IMR-90 (cell line): Measurements from ENCODE around the gene KLK11. TPM values are rescaled to one million over a fixed set of nuclear protein-coding genes. Genes with fewer than 3 reads are reported as not detected.

ENCODE experiments used
- ATAC-seq: fragments of 200-7000 bp; cut with Tn5 transposase; 2 replicates; pipeline ENCODE4 v1.9.1; 2020; ENCODE audit warnings: low read depth, mild to moderate bottlenecking, moderate library complexity
- BruUV-seq: library from RNA; stranded (reverse); fragments of 400-500 nt; replicated peaks from 2 replicates; lab custom pipeline; 2021; lab: Mats Ljungman, UMichigan
- CTCF ChIA-PET: fragments of 300-600 bp; formaldehyde crosslinking; extraction: SDS; loops from one replicate; lab custom pipeline; 2021; ENCODE audit warnings: antibody characterized with exemption; lab: Yijun Ruan, JAX
- POLR2A ChIA-PET: fragments of 300-600 bp; sonication (Branson Sonifier 250); formaldehyde crosslinking; loops from one replicate; lab custom pipeline; 2022; ENCODE audit warnings: antibody characterized with exemption; ENCODE audit not compliant: unreplicated experiment; lab: Charles Lee
- DNase-seq: peaks from one replicate; pipeline ENCODE4 v3.0.0; 2013
- H2AFZ ChIP-seq: replicated peaks from 2 replicates; pipeline ENCODE3; 2013; ENCODE audit warnings: low read length, mild to moderate bottlenecking; ENCODE audit not compliant: poor library complexity
- H2AK5ac ChIP-seq: 2 replicates; pipeline ENCODE4 v1.6.1; 2013; ENCODE audit warnings: low read depth, low read length, inconsistent platforms
- H2AK9ac ChIP-seq: replicated peaks from 2 replicates; pipeline ENCODE3; 2013; ENCODE audit warnings: mild to moderate bottlenecking, low read depth, low read length, moderate library complexity; ENCODE audit not compliant: poor library complexity
- H2BK120ac ChIP-seq: 2 replicates; pipeline ENCODE4 v1.6.1; 2013; ENCODE audit warnings: low read depth, low read length, inconsistent platforms
- H2BK15ac ChIP-seq: 3 replicates; pipeline ENCODE4 v1.6.1; 2013; ENCODE audit warnings: low read depth, low read length, inconsistent platforms
- H2BK20ac ChIP-seq: 2 replicates; pipeline ENCODE4 v1.6.1; 2013; ENCODE audit warnings: low read depth, mild to moderate bottlenecking, inconsistent platforms, low read length, moderate library complexity
- H2BK5ac ChIP-seq: 2 replicates; pipeline ENCODE4 v1.6.1; 2013; ENCODE audit warnings: mild to moderate bottlenecking, low read depth, low read length, inconsistent platforms; ENCODE audit not compliant: poor library complexity, severe bottlenecking
- H3K14ac ChIP-seq: replicated peaks from 2 replicates; pipeline ENCODE4 v1.6.1; 2013; ENCODE audit warnings: low read depth, low read length, inconsistent platforms
- H3K18ac ChIP-seq: 2 replicates; pipeline ENCODE4 v1.6.1; 2013; ENCODE audit warnings: low read depth, low read length, control low read depth
- H3K23ac ChIP-seq: 2 replicates; pipeline ENCODE4 v1.6.1; 2013; ENCODE audit warnings: low read depth, low read length, inconsistent platforms
- H3K27ac ChIP-seq: 2 replicates; pipeline ENCODE4 v1.5.1; 2013; ENCODE audit warnings: mild to moderate bottlenecking, control low read depth, low read length; ENCODE audit not compliant: insufficient read depth
- H3K27me3 ChIP-seq: 2 replicates; pipeline ENCODE4 v1.6.1; 2013; ENCODE audit warnings: low read length; ENCODE audit not compliant: control insufficient read depth, insufficient read depth
- H3K36me3 ChIP-seq: 2 replicates; pipeline ENCODE4 v1.6.1; 2013; ENCODE audit warnings: low read length, mixed read lengths; ENCODE audit not compliant: control insufficient read depth, insufficient read depth
- H3K4ac ChIP-seq: 2 replicates; pipeline ENCODE4 v1.6.1; 2013; ENCODE audit warnings: low read depth, low read length, inconsistent platforms
- H3K4me1 ChIP-seq: 2 replicates; pipeline ENCODE4 v1.6.1; 2013; ENCODE audit warnings: low read length, mixed read lengths; ENCODE audit not compliant: control insufficient read depth, insufficient read depth
- H3K4me2 ChIP-seq: 2 replicates; pipeline ENCODE4 v1.6.1; 2013; ENCODE audit warnings: low read depth, mild to moderate bottlenecking, control low read depth, low read length, moderate library complexity
- H3K4me3 ChIP-seq: 2 replicates; pipeline ENCODE4 v1.5.1; 2013; ENCODE audit warnings: low read depth, mild to moderate bottlenecking, control low read depth, low read length, moderate library complexity; ENCODE audit not compliant: insufficient read depth
- H3K56ac ChIP-seq: 2 replicates; pipeline ENCODE4 v1.6.1; 2013; ENCODE audit warnings: low read length, inconsistent platforms; ENCODE audit not compliant: insufficient read depth; ENCODE audit errors: extremely low read depth
- H3K79me1 ChIP-seq, 2 experiments: 2 replicates each; pipeline ENCODE4 v1.6.1; 2013; ENCODE audit warnings: low read length in 2 of 2, inconsistent platforms in 1 of 2, low read depth in 1 of 2
- H3K9ac ChIP-seq: 2 replicates; pipeline ENCODE4 v1.6.1; 2013; ENCODE audit warnings: low read depth, low read length, control low read depth
- H3K9me1 ChIP-seq: 2 replicates; pipeline ENCODE4 v1.6.1; 2013; ENCODE audit warnings: low read length, inconsistent platforms; ENCODE audit not compliant: insufficient read depth
- H3K9me3 ChIP-seq: 2 replicates; pipeline ENCODE4 v1.6.1; 2013; ENCODE audit warnings: low read length; ENCODE audit not compliant: control insufficient read depth, insufficient read depth
- H4K20me1 ChIP-seq: 2 replicates; pipeline ENCODE4 v1.6.1; 2013; ENCODE audit warnings: low read length, inconsistent platforms; ENCODE audit not compliant: insufficient read depth
- H4K5ac ChIP-seq: 2 replicates; pipeline ENCODE4 v1.6.1; 2013; ENCODE audit warnings: mild to moderate bottlenecking, low read depth, low read length, control low read depth
- H4K8ac ChIP-seq, 2 experiments: 2 replicates each; pipeline ENCODE4 v1.6.1; 2013; ENCODE audit warnings: low read depth in 2 of 2, low read length in 2 of 2, control low read depth in 1 of 2, inconsistent platforms in 1 of 2
- H4K91ac ChIP-seq: 2 replicates; pipeline ENCODE4 v1.6.1; 2013; ENCODE audit warnings: low read depth, low read length, inconsistent platforms; ENCODE audit not compliant: insufficient read depth
- BHLHE40 ChIP-seq: fragments of 150-350 bp; IDR thresholded peaks from 2 replicates; pipeline ENCODE4 v1.6.1; 2016; ENCODE audit warnings: mild to moderate bottlenecking, low read depth, low read length
- CEBPB ChIP-seq: IDR thresholded peaks from 2 replicates; pipeline ENCODE4 v1.6.1; 2012; ENCODE audit warnings: low read depth, low read length, improper control_type of control experiment
- CTCF ChIP-seq: conservative IDR thresholded peaks from 2 replicates; pipeline ENCODE4 v1.5.1; 2012; ENCODE audit warnings: mild to moderate bottlenecking, low read depth, low read length, improper control_type of control experiment
- MAFK ChIP-seq: IDR thresholded peaks from 2 replicates; pipeline ENCODE4 v1.6.1; 2012; ENCODE audit warnings: low read depth, low read length, improper control_type of control experiment
- MXI1 ChIP-seq: IDR thresholded peaks from 2 replicates; pipeline ENCODE4 v1.6.1; 2012; ENCODE audit warnings: low read depth, mild to moderate bottlenecking, low read length, moderate library complexity, borderline replicate concordance
- NFE2L2 ChIP-seq: fragments of 150-350 bp; IDR thresholded peaks from 2 replicates; pipeline ENCODE4 v1.6.1; 2016; ENCODE audit warnings: low read depth, mild to moderate bottlenecking, low read length
- RFX5 ChIP-seq: IDR thresholded peaks from 2 replicates; pipeline ENCODE4 v1.8.0; 2012; ENCODE audit warnings: low read depth, mild to moderate bottlenecking, low read length, moderate library complexity
- SMC3 ChIP-seq: fragments of 150-350 bp; IDR thresholded peaks from 2 replicates; pipeline ENCODE4 v1.6.1; 2016; ENCODE audit warnings: low read depth, mild to moderate bottlenecking, antibody characterized with exemption, low read length, moderate library complexity
- USF2 ChIP-seq: fragments of 150-350 bp; IDR thresholded peaks from 2 replicates; pipeline ENCODE4 v1.6.1; 2017; ENCODE audit warnings: mild to moderate bottlenecking, antibody characterized with exemption, low read length, low read depth
- WGBS, 2 experiments: methylation state at CpG; one replicate each; pipeline versions ENCODE4 v1.1.5 to v1.1.7; 2013; ENCODE audit warnings: missing lambda C conversion rate in 2 of 2; ENCODE audit not compliant: insufficient read length in 1 of 2; ENCODE audit errors: extremely low coverage in 2 of 2; 5-methylcytosine and 5-hydroxymethylcytosine counted together
- dilution Hi-C: fragments of 300-500 bp; cut with HindIII; formaldehyde crosslinking; loops from one replicate; pipeline ENCODE4 v1.14.3; 2018; ENCODE audit warnings: low sequenced_read_pairs; ENCODE audit not compliant: unreplicated experiment
- in situ Hi-C: fragments of 300-500 bp; cut with MboI; formaldehyde crosslinking; loops from 3 replicates; pipeline ENCODE4 v1.14.3; 2019; ENCODE audit warnings: low sequenced_read_pairs, inconsistent platforms, mixed read lengths
- intact Hi-C: fragments of 100-400 bp; cut with micrococcal nuclease; formaldehyde crosslinking; loops from 2 replicates; pipeline ENCODE4 v1.10.0; 2022
- polyA plus RNA-seq, 3 experiments: library from polyadenylated mRNA; depleted of rRNA; stranded (reverse); fragments of >200 nt; gene quantifications; 2 replicates each; pipeline ENCODE4 v1.2.3, GENCODE V29; 2012; ENCODE audit warnings: low replicate concordance in 1 of 3
- total RNA-seq: library from RNA; depleted of rRNA; stranded (reverse); fragments of >200 nt; gene quantifications from 2 replicates; pipeline ENCODE4 v1.2.3, GENCODE V29; 2012
- TF ChIP-seq, protein P1 (sequence below): fragments of 150-350 bp; IDR thresholded peaks from 2 replicates; pipeline ENCODE4 v1.6.1; 2016; ENCODE audit warnings: low read depth, mild to moderate bottlenecking, low read length, moderate library complexity, borderline replicate concordance

Gene KLK11
- total and polyA plus RNA-seq, 2 of the 4 experiments (the other 2 are of a cell fraction): not detected

- intact Hi-C loops: no loop called here
- no peak overlapping the region for H4K5ac ChIP-seq
- H2BK120ac ChIP-seq: no peak overlapping the region
- no peaks in the 10 kb centered on the region for H4K20me1 ChIP-seq
- no peaks in the 10 kb centered on the region for H3K9me3 ChIP-seq
- no peak overlapping the region for H3K4me3 ChIP-seq
- H3K4me2 ChIP-seq: no peak overlapping the region
- no peak overlapping the region for H2BK20ac ChIP-seq
- H3K4ac ChIP-seq: no peak overlapping the region
- ATAC-seq: no peak
- H3K9me1 ChIP-seq: no peaks in the 10 kb centered on the region
- no peaks in the 10 kb centered on the region for H3K4me1 ChIP-seq
- H3K79me1 ChIP-seq: no peaks in the 10 kb centered on the region
- no peak overlapping the region for H2AK5ac ChIP-seq
- H2AK9ac ChIP-seq: no peak overlapping the region
- no peak overlapping the region for H3K23ac ChIP-seq
- H3K9ac ChIP-seq: no peak overlapping the region
- dilution Hi-C loops: no loop called here
- H3K18ac ChIP-seq: no peak overlapping the region
- no peaks in the 10 kb centered on the region for H3K36me3 ChIP-seq
- no peak overlapping the region for H4K8ac ChIP-seq
- no peak overlapping the region for H3K27ac ChIP-seq
- no peak for DNase-seq
- CTCF ChIA-PET: interaction anchor here (1.0 kb wide), 1 partner anchor 20 kb away, joined by 3 read pairs; no protein-coding TSS in a partner anchor
- no peak overlapping the region for H2AFZ ChIP-seq
- POLR2A ChIA-PET: no interaction called here
- BruUV-seq: no TSS peak
- TF ChIP-seq, protein P1, sequence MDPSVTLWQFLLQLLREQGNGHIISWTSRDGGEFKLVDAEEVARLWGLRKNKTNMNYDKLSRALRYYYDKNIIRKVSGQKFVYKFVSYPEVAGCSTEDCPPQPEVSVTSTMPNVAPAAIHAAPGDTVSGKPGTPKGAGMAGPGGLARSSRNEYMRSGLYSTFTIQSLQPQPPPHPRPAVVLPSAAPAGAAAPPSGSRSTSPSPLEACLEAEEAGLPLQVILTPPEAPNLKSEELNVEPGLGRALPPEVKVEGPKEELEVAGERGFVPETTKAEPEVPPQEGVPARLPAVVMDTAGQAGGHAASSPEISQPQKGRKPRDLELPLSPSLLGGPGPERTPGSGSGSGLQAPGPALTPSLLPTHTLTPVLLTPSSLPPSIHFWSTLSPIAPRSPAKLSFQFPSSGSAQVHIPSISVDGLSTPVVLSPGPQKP: no peak
- no peak for TF ChIP-seq MAFK
- TF ChIP-seq RFX5: no peak
- TF ChIP-seq MXI1: no peak
- TF ChIP-seq CEBPB: no peak
- TF ChIP-seq USF2: no peak
- TF ChIP-seq BHLHE40: no peak
- no peak for TF ChIP-seq SMC3
- no peak for TF ChIP-seq CTCF
- TF ChIP-seq NFE2L2: no peak
- no peak overlapping the region for H3K14ac ChIP-seq
- H2BK5ac ChIP-seq: no peak overlapping the region
- in situ Hi-C loops: no loop called here
- H3K27me3 ChIP-seq: no peaks in the 10 kb centered on the region
- WGBS, 2 experiments: no CpG with 5 or more reads among the region's 6 CpGs
- H3K56ac ChIP-seq: no peak overlapping the region
- H2BK15ac ChIP-seq: no peak overlapping the region
- no peak overlapping the region for H4K91ac ChIP-seq
Observed at GRCh38 chr19:51040151-51040550, 13.7 kb upstream of the KLK11 start.
